ENCODE results near the gene FOXN1.

The FOXN1 gene

DNA sequence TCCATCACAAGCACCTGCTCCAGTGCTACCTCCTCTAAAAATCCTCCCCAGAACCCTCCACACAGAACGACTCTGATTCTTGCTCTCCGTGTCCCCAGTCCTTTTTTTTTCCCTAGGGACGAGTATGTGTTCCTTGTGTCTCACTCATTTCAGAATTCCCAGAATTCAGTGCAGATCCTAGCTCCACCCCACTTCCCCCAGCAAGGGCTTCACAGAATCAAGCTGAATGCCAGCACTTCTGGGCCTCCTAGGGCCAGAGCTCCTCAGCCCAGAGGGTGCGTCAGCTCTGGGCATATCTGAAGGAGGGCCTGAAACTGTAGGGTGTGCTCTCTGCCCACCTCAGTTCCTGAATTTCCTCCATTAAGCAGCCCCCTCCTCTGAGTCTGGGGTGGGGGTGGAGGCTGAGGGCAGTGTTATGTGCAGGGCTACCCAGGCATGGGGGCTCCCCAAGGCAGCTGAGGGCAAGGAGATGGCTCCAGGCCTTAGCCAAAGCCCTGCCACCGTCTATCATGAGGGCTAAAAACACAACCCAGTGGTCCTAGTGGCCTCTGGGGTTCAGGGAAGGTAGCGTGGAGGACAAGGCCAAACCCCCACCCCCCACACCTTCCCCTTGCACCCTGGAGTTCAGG lies 39.8 kb downstream of the FOXN1 start:
- no peaks in the 10 kb centered on the region for H3K9me2 ChIP-seq (replicated peaks; ENCODE audit: insufficient read depth, low read length)
- peaks cover 4% of the 10 kb centered on the region; the same call in 1 of the 2 replicates for H3F3A ChIP-seq (ENCODE audit: insufficient read depth)
- no peak overlapping the region for H2AFZ ChIP-seq (ENCODE audit: low read depth, low read length, severe bottlenecking)
- no peaks in the 10 kb centered on the region for H4K20me1 ChIP-seq (ENCODE audit: low read depth, low read length)
- H3K27me3 ChIP-seq (ENCODE audit: low read length): no peaks in the 10 kb centered on the region
- H3K36me3 ChIP-seq (ENCODE audit: low read length): no peaks in the 10 kb centered on the region
- no peak for TF ChIP-seq EZH2phosphoT487 (conservative IDR thresholded peaks at IDR 0.05; ENCODE audit: low read length)
- TF ChIP-seq, protein P1, sequence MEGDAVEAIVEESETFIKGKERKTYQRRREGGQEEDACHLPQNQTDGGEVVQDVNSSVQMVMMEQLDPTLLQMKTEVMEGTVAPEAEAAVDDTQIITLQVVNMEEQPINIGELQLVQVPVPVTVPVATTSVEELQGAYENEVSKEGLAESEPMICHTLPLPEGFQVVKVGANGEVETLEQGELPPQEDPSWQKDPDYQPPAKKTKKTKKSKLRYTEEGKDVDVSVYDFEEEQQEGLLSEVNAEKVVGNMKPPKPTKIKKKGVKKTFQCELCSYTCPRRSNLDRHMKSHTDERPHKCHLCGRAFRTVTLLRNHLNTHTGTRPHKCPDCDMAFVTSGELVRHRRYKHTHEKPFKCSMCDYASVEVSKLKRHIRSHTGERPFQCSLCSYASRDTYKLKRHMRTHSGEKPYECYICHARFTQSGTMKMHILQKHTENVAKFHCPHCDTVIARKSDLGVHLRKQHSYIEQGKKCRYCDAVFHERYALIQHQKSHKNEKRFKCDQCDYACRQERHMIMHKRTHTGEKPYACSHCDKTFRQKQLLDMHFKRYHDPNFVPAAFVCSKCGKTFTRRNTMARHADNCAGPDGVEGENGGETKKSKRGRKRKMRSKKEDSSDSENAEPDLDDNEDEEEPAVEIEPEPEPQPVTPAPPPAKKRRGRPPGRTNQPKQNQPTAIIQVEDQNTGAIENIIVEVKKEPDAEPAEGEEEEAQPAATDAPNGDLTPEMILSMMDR (IDR thresholded peaks at IDR 0.05; ENCODE audit: insufficient read depth, low read length, poor library complexity, severe bottlenecking): no peak
- H3K27ac ChIP-seq (ENCODE audit: low read depth, low read length): no peak overlapping the region
- H3K9ac ChIP-seq (ENCODE audit: low read length): no peak overlapping the region
- no peak overlapping the region for H3K4me2 ChIP-seq (ENCODE audit: low read depth, low read length, poor library complexity, severe bottlenecking)
- no peak overlapping the region for H3K4me3 ChIP-seq (ENCODE audit: insufficient read depth, low read length, poor library complexity, severe bottlenecking)
- H3K9me3 ChIP-seq (ENCODE audit: insufficient read depth, low read length): no peaks in the 10 kb centered on the region
- H3K79me2 ChIP-seq (ENCODE audit: insufficient read depth, low read length): no peaks in the 10 kb centered on the region

DNA sequence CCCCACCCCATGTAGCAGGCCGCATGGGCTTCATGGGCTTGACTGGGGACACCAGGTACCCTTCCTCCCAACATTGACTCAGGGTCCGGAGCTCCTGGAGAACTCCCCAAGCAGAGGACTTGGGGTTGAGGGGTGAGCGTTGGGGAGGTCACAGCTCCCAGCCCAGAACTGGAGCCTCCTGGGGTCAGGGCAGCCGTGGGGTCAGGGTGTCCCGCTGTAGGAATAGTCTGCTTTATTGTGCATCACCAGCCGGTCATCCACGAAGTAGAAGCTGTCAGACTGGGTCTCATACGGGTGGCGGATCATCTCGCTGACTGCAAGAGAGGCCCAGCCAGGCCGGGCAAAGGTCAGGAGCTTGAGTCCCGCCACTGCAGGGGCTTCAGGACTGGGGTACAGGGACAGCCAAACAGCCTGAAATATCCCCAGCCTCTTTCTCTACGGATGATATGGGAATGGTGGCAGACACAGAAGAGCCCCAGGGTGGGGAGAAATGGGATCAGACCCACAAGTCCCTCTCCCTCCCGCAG lies 41.0 kb downstream of the FOXN1 start:
- TF ChIP-seq EZH2phosphoT487 (conservative IDR thresholded peaks at IDR 0.05; ENCODE audit: low read length): no peak
- TF ChIP-seq, protein P1 (IDR thresholded peaks at IDR 0.05; ENCODE audit: insufficient read depth, low read length, poor library complexity, severe bottlenecking): no peak
- peaks cover 4% of the 10 kb centered on the region; the same call in 1 of the 2 replicates for H3F3A ChIP-seq (ENCODE audit: insufficient read depth)
- H3K27ac ChIP-seq (ENCODE audit: low read depth, low read length): no peak overlapping the region
- H3K79me2 ChIP-seq (ENCODE audit: insufficient read depth, low read length): no peaks in the 10 kb centered on the region
- no peaks in the 10 kb centered on the region for H4K20me1 ChIP-seq (ENCODE audit: low read depth, low read length)
- no peaks in the 10 kb centered on the region for H3K36me3 ChIP-seq (ENCODE audit: low read length)
- H3K9ac ChIP-seq (ENCODE audit: low read length): peak overlapping the region; percentile 39; the same call in 1 of the 2 replicates
- H2AFZ ChIP-seq (ENCODE audit: low read depth, low read length, severe bottlenecking): peak overlapping the region; percentile 94
- H3K9me3 ChIP-seq (ENCODE audit: insufficient read depth, low read length): no peaks in the 10 kb centered on the region
- no peaks in the 10 kb centered on the region for H3K9me2 ChIP-seq (replicated peaks; ENCODE audit: insufficient read depth, low read length)
- H3K4me3 ChIP-seq (ENCODE audit: insufficient read depth, low read length, poor library complexity, severe bottlenecking): no peak overlapping the region
- no peaks in the 10 kb centered on the region for H3K27me3 ChIP-seq (ENCODE audit: low read length)
- H3K4me2 ChIP-seq (ENCODE audit: low read depth, low read length, poor library complexity, severe bottlenecking): peak overlapping the region; percentile 49

DNA sequence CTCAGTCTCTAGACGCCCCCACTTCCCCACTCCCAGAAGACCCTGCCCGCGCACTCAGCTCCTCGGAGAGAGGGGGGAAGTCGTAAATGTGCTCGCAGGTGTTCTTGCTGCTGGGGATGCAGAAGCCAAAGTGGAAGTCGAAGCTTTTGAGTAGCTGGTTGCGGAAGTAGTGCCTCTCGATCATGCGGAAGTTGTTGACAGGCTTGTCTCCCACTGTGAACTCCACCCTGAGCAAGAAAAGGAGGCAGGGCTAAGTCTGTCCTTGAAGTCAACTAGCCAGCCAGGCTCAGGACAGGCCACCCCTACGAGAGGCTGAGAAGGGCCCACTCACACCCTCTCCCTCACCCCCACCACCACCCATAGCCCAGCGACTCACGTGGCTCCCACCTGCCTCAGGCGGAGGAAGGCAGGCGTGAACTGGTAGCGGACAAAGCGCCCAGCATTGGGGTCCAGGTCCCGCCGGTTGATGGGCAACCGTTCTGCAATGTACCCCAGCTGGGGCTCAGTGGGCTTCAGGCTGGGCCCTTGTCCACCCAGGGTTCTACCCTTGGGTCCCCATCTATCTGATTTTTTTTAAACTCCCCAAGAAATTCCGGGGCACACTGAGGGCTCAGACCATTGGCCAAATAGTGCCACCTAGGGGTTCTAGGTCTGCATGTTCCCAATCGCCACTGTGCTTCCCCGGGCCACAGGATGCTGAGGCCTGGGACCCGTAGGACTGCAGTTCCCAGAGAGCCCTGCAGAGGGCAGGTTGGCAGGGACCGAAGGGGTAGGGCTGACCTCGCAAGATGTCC lies 41.7 kb downstream of the FOXN1 start:
- Histone ChIP-seq H4K20me1 (ENCODE audit: low read depth, low read length) (no peaks in the 10 kb centered on the region), H3F3A (ENCODE audit: insufficient read depth) (peaks cover 4% of the 10 kb centered on the region; the same call in 1 of the 2 replicates), H3K79me2 (ENCODE audit: insufficient read depth, low read length) (no peaks in the 10 kb centered on the region), H3K9ac (ENCODE audit: low read length) (peak overlapping the region; percentile 39; the same call in 1 of the 2 replicates), H3K4me3 (ENCODE audit: insufficient read depth, low read length, poor library complexity, severe bottlenecking) (peak overlapping the region; percentile 27), H3K9me3 (ENCODE audit: insufficient read depth, low read length) (no peaks in the 10 kb centered on the region), H3K27ac (ENCODE audit: low read depth, low read length) (peak overlapping the region; percentile 39), H3K27me3 (ENCODE audit: low read length) (no peaks in the 10 kb centered on the region), H3K4me2 (ENCODE audit: low read depth, low read length, poor library complexity, severe bottlenecking) (peak overlapping the region; percentile 49), H3K36me3 (ENCODE audit: low read length) (no peaks in the 10 kb centered on the region), H2AFZ (ENCODE audit: low read depth, low read length, severe bottlenecking) (peak overlapping the region; percentile 94), H3K9me2 (replicated peaks; ENCODE audit: insufficient read depth, low read length) (no peaks in the 10 kb centered on the region)
- no peak for TF ChIP-seq EZH2phosphoT487 (conservative IDR thresholded peaks at IDR 0.05; ENCODE audit: low read length)
- TF ChIP-seq, protein P1 (IDR thresholded peaks at IDR 0.05; ENCODE audit: insufficient read depth, low read length, poor library complexity, severe bottlenecking): peak; percentile 99
